COLO668 (cell line): Measurements from ENCODE around the gene PLA2G6.

Experiments
- DNase-seq: peaks from one replicate; lab custom pipeline; 2025; ENCODE audit not compliant: unreplicated experiment; lab: John Stamatoyannopoulos, UW

PLA2G6 gene, protein sequence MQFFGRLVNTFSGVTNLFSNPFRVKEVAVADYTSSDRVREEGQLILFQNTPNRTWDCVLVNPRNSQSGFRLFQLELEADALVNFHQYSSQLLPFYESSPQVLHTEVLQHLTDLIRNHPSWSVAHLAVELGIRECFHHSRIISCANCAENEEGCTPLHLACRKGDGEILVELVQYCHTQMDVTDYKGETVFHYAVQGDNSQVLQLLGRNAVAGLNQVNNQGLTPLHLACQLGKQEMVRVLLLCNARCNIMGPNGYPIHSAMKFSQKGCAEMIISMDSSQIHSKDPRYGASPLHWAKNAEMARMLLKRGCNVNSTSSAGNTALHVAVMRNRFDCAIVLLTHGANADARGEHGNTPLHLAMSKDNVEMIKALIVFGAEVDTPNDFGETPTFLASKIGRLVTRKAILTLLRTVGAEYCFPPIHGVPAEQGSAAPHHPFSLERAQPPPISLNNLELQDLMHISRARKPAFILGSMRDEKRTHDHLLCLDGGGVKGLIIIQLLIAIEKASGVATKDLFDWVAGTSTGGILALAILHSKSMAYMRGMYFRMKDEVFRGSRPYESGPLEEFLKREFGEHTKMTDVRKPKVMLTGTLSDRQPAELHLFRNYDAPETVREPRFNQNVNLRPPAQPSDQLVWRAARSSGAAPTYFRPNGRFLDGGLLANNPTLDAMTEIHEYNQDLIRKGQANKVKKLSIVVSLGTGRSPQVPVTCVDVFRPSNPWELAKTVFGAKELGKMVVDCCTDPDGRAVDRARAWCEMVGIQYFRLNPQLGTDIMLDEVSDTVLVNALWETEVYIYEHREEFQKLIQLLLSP

DNA sequence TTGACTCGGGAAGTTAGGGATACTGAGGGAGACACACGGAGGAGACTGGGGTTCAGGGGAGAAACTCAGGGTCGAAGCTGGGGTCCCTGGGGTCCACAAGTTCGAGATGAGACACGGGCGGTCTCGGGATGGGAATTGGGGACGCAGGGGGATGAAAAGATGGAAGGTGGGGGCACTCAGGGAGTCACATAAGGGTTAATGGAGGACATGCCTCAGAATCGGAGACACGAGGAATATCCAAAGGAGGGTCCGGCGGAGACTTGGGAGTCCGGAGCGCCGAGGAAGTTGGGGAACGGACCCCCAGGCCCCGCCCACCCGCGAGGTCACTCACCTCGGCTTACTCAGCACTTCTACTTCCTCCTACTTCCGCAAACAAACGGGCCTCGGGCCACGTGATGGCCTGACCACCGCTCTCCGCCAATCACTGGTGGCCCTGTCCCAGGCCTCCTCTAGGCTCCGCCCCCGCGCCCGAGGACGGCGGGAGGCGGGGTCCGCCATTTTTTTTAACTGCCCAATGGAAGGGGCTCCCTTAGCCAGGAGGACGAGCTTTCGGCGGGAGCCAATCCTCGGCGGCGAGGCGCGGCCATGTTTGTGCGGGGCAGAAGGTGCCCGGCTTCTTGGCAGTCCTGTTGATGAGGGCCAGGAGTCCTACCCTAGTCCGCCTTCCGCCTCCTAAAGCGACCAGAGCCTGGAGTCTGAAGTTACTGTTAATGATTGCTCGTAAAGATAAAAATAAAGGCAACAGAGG, at the start of gene PLA2G6:
TSS of gene PLA2G6 (minus strand) at position 378 of the 748 bp plus-strand sequence. CDS start 12,404 bp downstream, outside the sequence.
- peak; percentile 99 for DNase-seq

DNA sequence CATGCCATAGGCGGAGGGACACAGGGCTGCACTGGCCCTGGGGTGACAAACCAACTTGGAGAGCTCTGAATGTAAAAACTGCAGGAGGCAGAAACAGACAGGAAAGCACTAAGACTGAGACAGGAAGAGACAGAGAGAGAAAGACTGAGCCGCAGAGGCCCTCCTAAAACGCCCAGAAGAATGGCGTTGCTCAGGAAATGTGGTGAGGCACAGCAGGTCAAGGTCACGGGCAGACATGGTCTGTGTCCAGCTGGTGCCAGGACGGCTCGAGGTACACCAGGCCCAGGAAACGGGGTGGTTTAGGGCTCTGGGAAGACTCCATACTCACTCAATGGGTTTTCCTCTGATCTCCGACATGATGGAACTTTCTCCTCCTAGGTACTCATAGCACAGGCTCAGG, 49.3 kb upstream of the PLA2G6 start:
- DNase-seq = no peak

DNA sequence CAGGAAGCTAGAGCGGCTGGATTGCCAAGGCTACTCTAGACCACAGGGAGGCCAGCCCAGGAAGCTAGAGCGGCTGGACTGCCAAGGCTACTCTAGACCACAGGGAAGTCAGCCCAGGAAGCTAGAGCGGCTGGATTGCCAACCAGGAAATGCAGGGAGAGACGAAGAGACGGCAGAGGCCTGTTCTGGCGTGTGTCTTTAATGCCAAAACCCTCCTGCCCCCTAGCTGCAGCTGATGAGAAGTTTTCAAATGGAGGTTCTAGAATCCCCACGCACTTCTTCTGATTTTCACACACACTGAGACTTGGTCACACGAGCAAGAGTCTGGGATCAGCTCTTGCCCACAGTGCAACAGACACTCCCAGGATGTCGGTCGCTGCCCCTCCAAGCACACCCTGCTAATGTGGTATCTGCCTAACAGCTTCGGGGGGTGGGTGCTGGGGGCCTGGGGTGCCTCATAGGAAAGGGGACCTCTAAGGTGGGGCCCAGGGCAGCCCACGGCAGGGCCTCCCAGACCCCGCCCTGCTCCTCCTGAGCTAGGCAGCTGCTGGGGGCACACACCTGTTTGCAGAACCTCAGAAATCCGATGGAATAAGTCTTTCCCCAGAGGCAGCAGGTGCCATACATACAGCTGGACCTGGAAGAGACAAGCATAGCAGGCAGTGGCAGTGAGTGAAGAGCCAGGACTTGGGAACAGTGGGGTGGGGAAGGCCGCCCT, 48.6 kb upstream of the PLA2G6 start:
- DNase-seq = peak; percentile 21

DNA sequence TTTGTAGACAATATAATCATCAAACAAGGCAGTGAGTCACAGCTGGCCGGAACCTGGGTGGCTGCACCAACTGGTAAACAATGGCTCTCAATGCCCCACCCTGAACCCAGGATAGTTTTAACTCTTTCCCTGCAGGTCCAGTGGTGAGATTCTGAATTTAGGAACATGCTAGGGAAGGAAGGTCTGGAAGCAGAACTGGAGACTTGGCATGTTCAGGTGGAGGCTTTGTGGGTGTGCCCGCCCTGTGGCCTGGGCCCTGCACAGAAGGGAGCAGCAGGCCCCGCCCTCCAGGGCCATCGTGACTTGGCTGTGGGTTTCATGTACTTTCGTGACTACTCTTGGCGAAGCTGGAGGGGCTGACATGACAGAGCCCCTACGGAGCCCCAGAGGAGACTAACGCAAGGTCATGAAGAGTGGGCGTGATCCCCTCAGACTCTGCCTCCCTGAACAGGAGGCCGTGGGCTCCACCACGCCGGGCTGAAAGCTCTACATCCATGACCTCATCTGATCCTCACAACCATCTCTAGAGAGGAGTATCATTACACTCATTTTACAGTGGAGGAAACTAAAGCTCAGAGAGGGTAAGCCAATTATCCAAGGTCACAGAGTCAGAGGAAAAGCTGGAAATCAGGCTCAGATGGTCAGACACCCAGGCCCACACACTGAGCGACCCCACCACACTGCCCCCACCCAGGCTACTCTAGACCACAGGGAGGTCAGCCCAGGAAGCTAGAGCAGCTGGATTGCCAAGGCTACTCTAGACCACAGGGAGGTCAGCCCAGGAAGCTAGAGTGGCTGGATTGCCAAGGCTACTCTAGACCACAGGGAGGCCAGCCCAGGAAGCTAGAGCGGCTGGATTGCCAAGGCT, 47.5 kb upstream of the PLA2G6 start:
- DNase-seq = peak; percentile 45

DNA sequence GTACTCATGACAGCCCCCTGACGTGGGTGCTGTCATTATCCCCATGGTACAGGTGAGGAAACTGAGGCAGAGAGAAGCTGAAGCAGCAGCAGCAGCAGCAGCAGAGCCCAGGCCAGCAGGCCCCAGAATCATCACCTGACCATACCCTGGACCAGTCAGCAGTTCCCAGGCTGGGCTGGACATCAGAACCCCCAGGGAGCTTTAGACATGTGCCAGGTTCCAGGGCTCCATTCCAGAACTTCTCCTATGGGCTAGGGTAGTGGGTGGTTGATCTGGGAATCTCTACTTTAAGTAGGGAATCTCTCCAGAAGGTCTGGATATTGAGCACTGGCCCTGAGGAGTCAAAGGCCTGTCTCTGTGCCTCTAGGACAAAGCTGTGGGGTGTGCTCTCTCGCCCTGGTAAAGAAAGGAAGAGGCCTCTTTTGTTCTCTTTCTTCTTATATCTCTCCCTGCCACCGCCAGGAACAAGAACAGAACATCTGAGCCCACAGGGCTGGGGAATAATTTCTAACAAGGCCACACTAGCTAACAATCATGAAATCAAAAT, 46.8 kb upstream of the PLA2G6 start:
- no peak for DNase-seq

DNA sequence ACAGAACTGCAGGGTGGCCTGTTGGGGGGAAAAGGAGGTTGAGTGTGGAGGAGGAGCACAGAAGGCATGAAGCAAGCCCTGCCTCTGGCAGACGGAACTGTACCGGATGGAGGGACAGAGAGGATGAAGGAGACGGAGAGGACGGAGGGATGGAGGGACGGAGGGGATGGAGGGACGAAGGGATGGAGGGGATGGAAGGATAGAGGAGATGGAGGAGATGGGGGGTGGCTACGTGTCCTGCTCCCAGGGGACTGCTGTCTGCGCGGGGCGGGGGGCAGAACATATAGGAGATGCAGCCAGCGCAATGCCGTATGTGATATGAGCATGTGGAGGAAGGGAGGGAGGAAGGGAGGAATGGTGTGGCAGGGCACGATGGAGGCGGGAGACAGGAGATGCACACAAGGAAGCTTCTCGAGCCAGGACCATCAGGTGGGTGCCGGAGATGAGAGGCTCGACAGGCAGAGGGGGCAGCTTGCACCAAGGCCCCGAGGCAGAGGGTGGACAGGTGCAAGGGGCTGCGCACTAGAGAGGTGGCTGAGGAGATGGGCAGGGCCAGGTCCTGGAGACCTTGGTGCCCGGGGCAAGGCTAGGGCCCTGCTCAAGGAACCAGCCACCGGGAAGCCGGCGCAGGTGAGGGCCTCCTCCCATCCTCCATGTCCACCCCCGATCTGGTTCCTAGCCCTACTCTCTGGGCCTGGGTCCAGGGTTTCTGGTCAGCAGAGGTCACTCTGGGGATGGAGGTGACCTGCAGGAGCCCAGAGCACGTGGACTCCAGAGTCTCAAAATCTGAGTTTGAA, 45.4 kb upstream of the PLA2G6 start:
- no peak for DNase-seq

DNA sequence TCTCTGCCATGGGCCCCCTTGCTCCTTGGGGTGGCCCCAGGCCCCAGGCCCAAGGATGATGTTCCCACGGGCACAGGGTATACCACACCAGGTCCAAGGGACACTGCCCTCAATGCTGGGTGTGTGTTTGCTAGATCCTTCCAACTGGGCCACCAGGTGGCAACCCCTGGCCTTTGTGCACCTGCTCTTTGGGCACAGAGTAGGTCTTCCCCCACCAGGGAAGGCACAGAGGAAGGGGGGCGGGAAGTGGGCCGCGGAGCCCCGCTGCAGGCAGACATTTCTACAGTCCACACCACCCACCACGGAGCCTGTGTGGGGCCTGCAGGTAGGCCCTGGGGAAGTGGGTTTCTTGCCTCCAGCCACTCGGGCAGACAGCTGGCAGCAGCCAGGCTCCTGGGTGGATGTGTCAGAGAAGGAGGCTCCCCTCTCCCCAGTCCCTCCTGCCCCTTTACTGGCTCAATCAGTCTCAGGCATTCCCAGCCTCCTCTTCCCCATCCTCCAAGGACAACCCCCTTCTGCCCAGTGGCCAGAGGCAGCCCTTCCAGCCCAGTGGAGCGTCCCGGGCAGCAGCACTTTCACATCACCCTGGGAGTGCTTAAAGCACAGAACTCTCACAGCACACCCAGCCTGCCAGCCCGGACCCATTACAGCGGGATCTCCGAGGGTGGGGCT, 41.8 kb upstream of the PLA2G6 start:
- DNase-seq = peak; percentile 14

DNA sequence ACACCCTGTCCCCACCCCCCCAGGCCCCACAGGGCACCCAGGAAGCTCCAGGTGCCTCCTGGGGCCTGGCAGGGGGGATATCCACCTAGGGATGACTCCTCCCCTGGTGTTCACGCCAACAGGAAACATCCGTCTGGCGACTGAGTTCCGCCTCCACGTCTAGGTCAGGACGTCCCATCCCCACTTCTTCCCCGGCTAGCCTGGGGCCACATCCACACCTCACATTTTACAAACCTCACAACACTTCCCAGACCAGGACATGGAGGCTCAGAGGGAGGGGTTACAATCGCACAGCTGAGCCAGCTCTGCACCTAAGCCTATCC, 41.1 kb upstream of the PLA2G6 start:
- no peak for DNase-seq

DNA sequence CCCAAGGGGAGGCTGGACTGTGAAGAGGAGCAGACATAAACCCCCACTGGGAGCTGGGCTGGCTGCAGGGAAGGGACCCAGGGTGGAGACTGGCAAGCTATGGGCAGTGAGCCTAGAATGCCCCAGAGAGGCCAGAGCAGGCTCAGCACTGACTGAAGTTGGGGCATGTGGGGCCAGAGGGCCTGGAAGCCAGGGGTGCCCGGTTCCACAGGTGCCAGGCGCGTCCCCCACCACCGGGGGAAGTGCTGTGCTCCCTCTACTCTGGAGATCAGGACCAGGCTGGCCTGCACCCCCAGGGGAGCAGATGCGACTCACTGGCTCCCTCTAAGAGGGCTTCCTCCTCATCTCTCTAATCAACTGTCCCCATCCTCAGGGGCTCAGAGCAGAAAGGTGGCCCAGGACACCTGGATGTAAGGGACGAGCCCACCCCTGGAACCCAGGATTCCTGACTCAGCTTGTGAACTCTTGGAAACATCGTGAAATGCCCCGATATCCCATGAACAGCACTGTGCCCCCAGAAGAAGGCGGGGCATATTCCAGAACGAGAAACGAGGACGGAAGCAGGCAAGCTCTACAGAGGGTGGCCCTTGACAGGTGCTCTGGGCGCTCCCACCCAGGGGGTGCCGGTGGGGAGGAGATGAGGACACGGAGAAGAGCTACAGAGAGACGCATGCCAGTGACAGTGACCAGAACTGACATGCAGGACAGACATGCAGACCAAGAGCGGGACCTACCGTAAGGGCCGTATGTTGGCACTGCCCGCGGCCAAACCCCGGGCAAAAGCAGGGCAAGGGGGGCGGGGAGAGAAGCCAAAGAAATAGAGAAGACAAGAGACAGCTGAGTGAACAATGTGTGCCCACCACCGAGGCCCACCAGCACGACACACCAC, 40.5 kb upstream of the PLA2G6 start:
- no peak for DNase-seq

DNA sequence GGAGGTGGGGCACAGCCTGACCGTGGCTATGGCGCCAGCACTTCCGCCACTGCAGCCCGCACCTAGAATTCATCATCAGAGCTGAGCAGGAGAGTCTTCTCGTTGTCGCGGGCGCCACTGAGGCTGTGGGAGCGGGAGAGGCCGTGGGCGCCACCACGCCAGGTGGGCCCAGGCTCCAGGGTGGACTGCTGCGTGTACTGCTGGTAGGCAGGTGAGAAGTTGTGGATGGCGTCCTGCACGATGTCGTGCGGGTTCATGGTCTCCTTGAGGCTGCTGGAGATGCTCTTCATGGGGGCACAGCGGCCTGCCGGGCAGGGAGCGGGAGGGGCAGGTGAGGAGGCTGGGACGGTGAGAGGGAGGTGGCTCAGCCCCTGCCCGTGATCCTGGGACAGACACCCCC, 39.8 kb upstream of the PLA2G6 start:
- no peak for DNase-seq

DNA sequence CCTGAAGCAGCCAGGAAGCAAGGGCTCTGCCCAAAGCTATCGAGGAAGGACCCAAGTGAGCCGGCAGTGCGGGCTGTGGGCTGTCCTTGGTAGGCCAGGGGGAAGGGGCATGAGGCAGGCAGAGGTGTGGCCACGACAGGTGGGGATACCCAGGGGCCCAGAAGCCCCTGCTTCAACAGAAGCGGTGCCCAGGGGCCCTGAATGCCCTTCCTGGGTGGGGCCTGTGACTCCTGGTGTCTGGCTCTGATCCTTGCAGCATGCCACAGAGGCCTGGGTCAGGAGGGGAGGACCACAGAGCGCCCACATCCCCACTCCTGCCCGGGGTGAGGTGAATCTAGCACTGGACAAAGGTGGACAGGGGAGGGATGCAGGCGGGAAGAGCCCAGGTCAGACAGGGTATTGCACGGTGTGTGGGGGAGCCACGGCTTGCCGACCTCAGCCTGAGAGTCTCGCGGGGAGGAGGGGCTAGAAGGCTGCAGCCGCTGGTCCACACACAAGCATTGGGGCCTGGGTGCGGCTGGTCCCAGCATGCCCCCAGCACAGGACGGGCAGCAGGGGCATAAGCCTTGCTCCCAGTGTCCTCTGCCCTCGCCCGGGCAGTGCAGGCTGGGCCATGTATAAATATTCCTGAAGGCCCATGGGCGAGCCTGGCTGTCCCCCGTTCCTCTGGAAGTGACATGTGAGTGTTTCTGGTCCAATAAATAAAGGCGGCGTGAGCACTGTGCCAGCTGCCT, 39.2 kb upstream of the PLA2G6 start:
- no peak for DNase-seq

DNA sequence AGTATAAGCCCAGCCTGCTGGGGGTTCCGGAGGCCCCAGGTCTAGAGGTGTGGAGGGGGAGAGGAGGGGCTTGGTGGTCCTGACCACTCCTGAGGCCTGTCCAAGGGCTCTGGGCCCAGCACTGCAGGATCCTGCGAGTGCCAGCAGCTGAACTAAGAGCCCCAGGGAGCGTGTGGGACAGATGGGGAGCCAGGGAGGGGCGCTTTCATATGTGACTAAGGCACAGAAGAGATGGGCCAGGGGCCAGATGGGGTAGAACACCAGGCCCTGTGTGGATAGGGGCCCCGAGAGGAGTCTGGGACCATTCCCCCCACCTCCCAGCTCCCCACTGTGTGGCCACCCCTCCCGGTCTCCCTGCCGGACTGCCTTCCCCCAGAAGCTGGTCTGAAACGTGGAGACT, 38.5 kb upstream of the PLA2G6 start:
- DNase-seq = no peak

DNA sequence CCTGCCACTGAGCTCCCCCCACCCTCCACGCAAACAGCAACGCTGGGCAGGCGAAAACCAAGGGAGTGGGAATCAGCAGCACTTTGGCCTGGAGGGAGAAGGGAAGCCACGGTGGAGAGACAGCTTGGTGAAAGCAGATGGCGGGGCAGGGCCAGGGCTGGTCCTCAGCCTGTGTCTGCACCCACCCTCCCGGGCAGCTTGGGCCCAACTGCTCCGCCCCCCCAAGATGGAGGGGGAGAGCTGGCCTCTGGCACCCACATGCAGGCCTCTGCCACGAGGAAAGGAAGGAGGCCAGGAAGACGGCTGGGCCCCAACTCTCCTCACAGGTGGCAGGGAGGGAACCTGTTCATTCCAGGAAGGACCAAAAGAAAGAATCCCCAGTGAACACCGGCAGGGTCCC, 38.0 kb upstream of the PLA2G6 start:
- DNase-seq = no peak

DNA sequence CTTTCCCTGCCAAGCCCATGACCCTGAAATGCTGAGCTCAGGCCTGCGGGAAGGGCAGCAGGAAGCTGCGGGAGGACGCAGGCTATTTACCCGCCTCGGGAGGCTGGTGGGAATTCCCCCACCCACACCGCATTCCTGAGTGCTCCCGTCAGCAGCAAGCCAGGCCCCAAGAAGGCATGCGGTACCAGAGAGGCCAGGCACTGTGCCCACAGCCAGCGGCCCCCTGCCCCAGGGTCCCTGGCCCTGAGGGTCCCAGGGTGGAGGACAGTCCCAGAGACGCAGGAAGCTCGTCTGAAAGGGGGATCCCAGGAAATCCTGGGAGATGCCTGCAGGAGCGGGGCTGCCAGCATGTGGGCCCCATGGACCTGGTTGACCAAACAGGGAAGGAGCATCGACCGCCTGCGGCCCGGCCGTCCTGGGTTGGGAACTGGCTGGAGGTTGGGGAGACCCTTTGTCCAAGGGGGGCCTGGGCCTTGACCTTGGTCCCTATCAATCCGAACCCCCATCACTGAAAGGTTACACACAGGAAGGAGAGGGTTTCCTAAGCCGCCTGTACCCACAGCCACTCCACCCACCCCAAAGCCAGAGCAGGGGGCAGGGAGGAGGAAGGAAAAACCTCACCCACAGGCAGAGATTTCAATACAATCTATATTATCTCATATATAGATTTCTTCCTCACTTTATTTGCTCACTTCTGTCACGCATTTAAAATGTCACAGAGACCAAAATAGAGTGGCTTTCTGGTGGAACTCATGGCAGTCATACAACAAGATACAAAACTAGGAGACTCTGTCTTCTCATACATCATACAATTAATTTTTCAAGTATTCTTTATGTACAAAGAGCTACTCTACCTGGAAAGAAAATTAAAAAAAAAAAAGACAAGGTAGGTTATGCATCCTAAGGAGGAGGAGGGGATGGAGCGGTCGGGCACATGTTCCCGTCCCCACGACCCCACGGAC, 37.3 kb upstream of the PLA2G6 start:
- DNase-seq = peak; percentile 61

DNA sequence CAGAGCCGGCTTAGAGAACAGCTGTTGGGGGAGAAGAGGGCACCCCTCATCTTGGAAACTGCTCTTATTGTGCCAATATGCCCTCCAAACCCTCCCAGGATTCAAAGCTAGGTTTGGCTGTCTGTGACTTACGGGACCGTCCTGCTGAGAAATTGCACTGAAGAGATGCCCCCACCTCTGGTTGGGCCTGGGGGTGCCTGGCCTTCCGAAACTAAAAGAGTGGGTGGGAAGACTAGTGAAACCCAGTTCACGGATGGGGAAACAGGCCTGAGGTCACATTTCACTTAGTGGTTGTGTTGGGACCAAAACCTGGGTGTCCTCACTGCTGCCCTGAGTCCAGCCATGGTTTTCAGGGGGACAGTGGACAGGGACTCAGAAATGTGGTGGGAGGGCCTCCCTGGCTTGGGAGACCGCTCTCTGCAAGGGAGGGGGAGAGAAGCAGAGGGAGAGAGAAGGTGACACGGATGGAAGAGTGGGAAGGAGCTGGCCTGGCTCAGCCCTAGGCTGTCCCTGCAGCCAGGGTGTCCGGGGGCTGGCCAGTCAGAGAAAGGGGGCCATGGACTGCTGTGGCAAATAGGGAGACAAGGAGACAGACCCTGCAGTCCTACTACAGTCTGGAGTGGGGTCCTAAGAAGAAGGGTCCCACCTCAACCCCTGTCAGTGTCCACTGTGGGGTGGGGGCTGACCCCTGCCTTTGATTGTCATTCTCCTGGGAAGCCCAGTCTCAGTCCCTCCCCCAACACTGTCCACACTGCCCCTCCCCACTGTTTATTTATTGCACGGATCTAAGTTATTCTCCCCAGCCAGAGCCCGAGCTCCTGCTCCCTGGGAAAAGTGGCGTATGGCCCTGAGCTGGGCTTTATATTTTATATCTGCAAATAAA, 33.8 kb upstream of the PLA2G6 start:
- no peak for DNase-seq
